Fibroblast of peridontal ligament (primary cell): Measurements from ENCODE around the gene PPM1M.
A peak's percentile ranks its signal among the peaks of the same experiment; 100 is the strongest.

Source experiments
- DNase-seq: peaks from one replicate; pipeline ENCODE4 v3.0.0-alpha.2; 2010; ENCODE audit errors: extremely low read depth

PPM1M gene

GRCh38 chr3:52215351-52215750 lies 30.2 kb upstream of the PPM1M start:
- no peak for DNase-seq

GRCh38 chr3:52216585-52217408 lies 28.8 kb upstream of the PPM1M start:
- DNase-seq, result peak; percentile 65

GRCh38 chr3:52217409-52217805 lies 28.2 kb upstream of the PPM1M start:
- no peak for DNase-seq

GRCh38 chr3:52218026-52218425 lies 27.5 kb upstream of the PPM1M start:
- no peak for DNase-seq

GRCh38 chr3:52218454-52218853 lies 27.1 kb upstream of the PPM1M start:
- no peak for DNase-seq

GRCh38 chr3:52218937-52219650 lies 26.5 kb upstream of the PPM1M start:
- DNase-seq, result no peak

GRCh38 chr3:52220380-52221026 lies 25.1 kb upstream of the PPM1M start:
- DNase-seq, result peak; percentile 72

- no peak for DNase-seq
Observed at GRCh38 chr3:52221141-52221562, 24.4 kb upstream of the PPM1M start.

- DNase-seq, result no peak
Observed at GRCh38 chr3:52221563-52222318, 23.8 kb upstream of the PPM1M start.

- no peak for DNase-seq
Observed at GRCh38 chr3:52222319-52223221, 23.0 kb upstream of the PPM1M start.

GRCh38 chr3:52223449-52224408 lies 21.8 kb upstream of the PPM1M start:
- no peak for DNase-seq

- DNase-seq, result no peak
Observed at GRCh38 chr3:52225452-52226228, 19.9 kb upstream of the PPM1M start, which contains the start of gene TLR9. TLR9 (minus strand) TSS chr3:52225645; CDS start chr3:52225529, 116 bp downstream.

GRCh38 chr3:52226229-52226817 lies 19.2 kb upstream of the PPM1M start:
- DNase-seq, result no peak

- no peak for DNase-seq
Observed at GRCh38 chr3:52227117-52227516, 18.4 kb upstream of the PPM1M start.

GRCh38 chr3:52227766-52228165 lies 17.8 kb upstream of the PPM1M start:
- DNase-seq, result no peak

- DNase-seq, result no peak
Observed at GRCh38 chr3:52228266-52228665, 17.3 kb upstream of the PPM1M start.

GRCh38 chr3:52228751-52229291 lies 16.7 kb upstream of the PPM1M start:
- DNase-seq, result no peak

GRCh38 chr3:52229656-52230055 lies 15.9 kb upstream of the PPM1M start:
- no peak for DNase-seq
